ENCODE measurements around the gene TPM2.

- no peak for TF ChIP-seq CTCF (IDR thresholded peaks at IDR 0.05; ENCODE audit: insufficient read depth, low read length, poor library complexity, severe bottlenecking)
- no peak for TF ChIP-seq EZH2phosphoT487 (conservative IDR thresholded peaks at IDR 0.05; ENCODE audit: low read length)
These were observed 10.3 kb upstream of the TPM2 start for GRCh38 chr9:35700031-35700430.
